ENCODE results near the gene CRISP1. TPM values are rescaled to one million over a fixed set of nuclear protein-coding genes. Genes with fewer than 3 reads are reported as not detected.

Gene CRISP1
- polyA plus RNA-seq, 1 of the 3 experiments (the other 2 are of a cell fraction) = not detected

DNA sequence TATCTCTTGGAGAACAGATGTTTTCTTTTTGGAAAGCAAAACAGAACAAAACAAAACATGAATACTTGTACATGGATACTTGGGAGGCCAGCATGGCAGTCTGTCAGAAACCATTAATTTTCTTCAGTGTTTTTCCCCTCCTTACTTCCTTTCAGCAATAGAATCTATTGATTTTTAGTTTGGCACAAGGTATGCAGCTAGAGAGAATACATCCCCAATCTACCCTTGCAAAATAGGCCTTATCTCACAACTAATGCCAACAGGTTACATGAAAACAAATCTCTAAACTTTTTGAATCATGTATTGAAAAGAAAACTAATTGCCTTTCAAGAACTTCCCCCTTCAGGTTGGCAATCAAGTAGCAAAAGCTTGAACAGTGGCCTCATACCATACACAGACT, 82.1 kb downstream of the CRISP1 start:
- Histone ChIP-seq H3K36me3 (replicated peaks in 1 of 2; ENCODE audit: control insufficient read depth in 1 of 2, insufficient read depth in 2 of 2, low read length in 1 of 2) (no peaks in the 10 kb centered on the region), H3K4me1 (ENCODE audit: control insufficient read depth in 1 of 2, insufficient read depth in 2 of 2, low read depth in 1 of 2, low read length in 1 of 2) (no peaks in the 10 kb centered on the region), H3K9me3 (no peaks in the 10 kb centered on the region), H3K4me3 (ENCODE audit: low read depth in 2 of 2, low read length in 1 of 2) (no peak overlapping the region), H3K27me3 (ENCODE audit: insufficient read depth) (no peaks in the 10 kb centered on the region), H3K27ac (ENCODE audit: low read depth in 2 of 2, low read length in 1 of 2) (no peak overlapping the region), H3F3A (replicated peaks; ENCODE audit: insufficient read depth) (no peaks in the 10 kb centered on the region), H3K9me2 (no peaks in the 10 kb centered on the region), H3K4me2 (no peak overlapping the region), H4K20me1 (ENCODE audit: insufficient read depth) (no peaks in the 10 kb centered on the region), H3K9ac (no peak overlapping the region), H3K79me2 (ENCODE audit: insufficient read depth) (no peaks in the 10 kb centered on the region), H2AFZ (ENCODE audit: low read depth) (no peak overlapping the region)
- DNase-seq = no peak
- POLR2A ChIA-PET = no interaction called here
- TF ChIP-seq EP300 (IDR thresholded peaks at IDR 0.05; ENCODE audit: borderline replicate concordance in 1 of 2, low read depth in 1 of 2, low read length in 1 of 2) = no peak
- no peak for TF ChIP-seq POLR2AphosphoS5 (IDR thresholded peaks at IDR 0.05; ENCODE audit: low read depth, low read length)
- TF ChIP-seq RFX5 (IDR thresholded peaks at IDR 0.05; ENCODE audit: low read length) = no peak
- TF ChIP-seq, protein P1, sequence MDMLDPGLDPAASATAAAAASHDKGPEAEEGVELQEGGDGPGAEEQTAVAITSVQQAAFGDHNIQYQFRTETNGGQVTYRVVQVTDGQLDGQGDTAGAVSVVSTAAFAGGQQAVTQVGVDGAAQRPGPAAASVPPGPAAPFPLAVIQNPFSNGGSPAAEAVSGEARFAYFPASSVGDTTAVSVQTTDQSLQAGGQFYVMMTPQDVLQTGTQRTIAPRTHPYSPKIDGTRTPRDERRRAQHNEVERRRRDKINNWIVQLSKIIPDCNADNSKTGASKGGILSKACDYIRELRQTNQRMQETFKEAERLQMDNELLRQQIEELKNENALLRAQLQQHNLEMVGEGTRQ (IDR thresholded peaks at IDR 0.05; ENCODE audit: borderline replicate concordance, low read depth, low read length) = no peak
- no peak for TF ChIP-seq GATA2 (CRISPR knock-in tag; IDR thresholded peaks at IDR 0.05)
- CTCF ChIA-PET = no interaction called here

Other genes starting within 250 kb of the CRISP1 start
- gene RHAG, start 229.7 kb downstream of the CRISP1 start, polyA plus RNA-seq (2012; rRNA removed) = not detected in 2 replicates
- not detected in 2 replicates for gene CRISP2, start 153.0 kb downstream of the CRISP1 start, polyA plus RNA-seq (2012; rRNA removed)
- gene CRISP3, start 122.1 kb downstream of the CRISP1 start, polyA plus RNA-seq (2012; rRNA removed) = not detected in 2 replicates
- gene PGK2, start 79.2 kb downstream of the CRISP1 start, polyA plus RNA-seq (2012; rRNA removed) = not detected in 2 replicates
- not detected in 2 replicates for gene DEFB114, start 97.6 kb upstream of the CRISP1 start, polyA plus RNA-seq (2012; rRNA removed)
- gene DEFB113, start 103.1 kb upstream of the CRISP1 start, polyA plus RNA-seq (2012; rRNA removed) = not detected in 2 replicates
- gene DEFB110, start 155.5 kb upstream of the CRISP1 start, polyA plus RNA-seq (2012; rRNA removed) = not detected in 2 replicates
- gene DEFB112, start 183.4 kb upstream of the CRISP1 start, polyA plus RNA-seq (2012; rRNA removed) = not detected in 2 replicates